Measurements from ENCODE around the gene CENPM. TPM values are rescaled to one million over a fixed set of nuclear protein-coding genes. Genes with fewer than 3 reads are reported as not detected.

The CENPM gene
- total and polyA plus RNA-seq, 2 donors (not counting 3 experiments of a cell fraction or from before 2014, with no cell fraction given), result 34.5 to 37.4 TPM

DNA sequence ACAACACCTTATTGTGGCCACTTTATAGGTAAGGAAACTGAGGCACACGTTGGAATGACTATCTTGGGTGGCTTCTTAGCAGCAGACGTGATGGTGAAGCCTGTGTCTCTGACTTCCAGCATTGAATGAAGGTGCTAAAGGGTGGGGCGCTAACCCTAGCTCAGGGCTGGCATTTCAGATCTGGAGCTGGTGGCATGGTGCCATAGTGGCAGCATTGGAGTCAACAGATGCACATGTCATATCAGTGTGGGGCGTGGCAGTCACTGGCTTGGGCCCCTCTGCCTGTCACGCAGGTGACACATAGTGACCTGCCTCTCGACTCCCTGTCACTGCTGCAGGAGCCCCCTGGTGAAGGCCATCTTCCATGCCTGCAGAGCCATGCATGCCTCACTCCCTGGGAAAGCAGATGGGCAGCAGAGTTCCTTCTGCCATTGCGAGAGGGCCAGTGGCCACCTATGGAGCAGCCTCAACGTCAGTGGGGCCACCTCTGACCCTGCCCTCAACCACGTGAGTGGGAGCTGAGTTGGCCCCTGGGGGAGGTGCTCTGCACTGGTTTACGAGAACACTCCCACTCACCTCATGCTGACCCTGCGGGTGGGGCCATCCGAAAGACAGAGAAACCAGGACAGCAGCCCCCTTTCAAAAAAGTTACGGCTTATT is 46.8 kb downstream of the CENPM start:
- intact Hi-C loops (cut with micrococcal nuclease), result no loop called here
- dilution Hi-C loops (cut with MboI; ENCODE audit: extremely low pct_ligation_motif_present, low sequenced_read_pairs), result no loop called here
- H3K79me2 ChIP-seq (ENCODE audit: control insufficient read depth, insufficient read depth, low read length), result no peaks in the 10 kb centered on the region
- H2AFZ ChIP-seq (ENCODE audit: low read depth, low read length), result no peak overlapping the region
- no peak overlapping the region for H3K4me2 ChIP-seq (ENCODE audit: insufficient read depth, low read length)
- no peak overlapping the region for H3K4me3 ChIP-seq (replicated peaks in 1 of 3; ENCODE audit: insufficient read depth in 1 of 3, low read depth in 1 of 3, low read length in 3 of 3)
- DNase-seq (ENCODE audit: low read depth, low spot score) (no peak), FAIRE-seq (no peak)
- ChIA-PET CTCF (interaction anchor here (1.3 to 1.5 kb wide), 2 partner anchors 14 to 41 kb away, joined by 3 to 4 read pairs; no protein-coding TSS in a partner anchor), POLR2A (no interaction called here)
- no peaks in the 10 kb centered on the region for H3K9me1 ChIP-seq (replicated peaks; ENCODE audit: control insufficient read depth, extremely low read depth, insufficient read depth, low read length)
- no peaks in the 10 kb centered on the region for H4K20me1 ChIP-seq (replicated peaks; ENCODE audit: control insufficient read depth, extremely low read depth, insufficient read depth, low read length)
- TF ChIP-seq EZH2 (IDR thresholded peaks at IDR 0.05; ENCODE audit: borderline replicate concordance, low read depth, low read length, severe bottlenecking) (no peak), POLR2AphosphoS5 (IDR thresholded peaks at IDR 0.05; ENCODE audit: insufficient read depth, low read depth, low read length) (no peak), MYC (IDR thresholded peaks at IDR 0.05; ENCODE audit: low read depth, low read length) (no peak), POLR2A (IDR thresholded peaks at IDR 0.05; ENCODE audit: low read depth, low read length) (no peak), FOS (IDR thresholded peaks at IDR 0.05; ENCODE audit: borderline replicate concordance, insufficient read depth, low read length) (no peak), GATA2 (IDR thresholded peaks at IDR 0.05; ENCODE audit: insufficient read depth, insufficient read length, low read depth, low read length) (no peak), JUN (IDR thresholded peaks at IDR 0.05; ENCODE audit: borderline replicate concordance, insufficient read depth, insufficient read length, low read depth) (no peak)
- TF ChIP-seq, protein P1, sequence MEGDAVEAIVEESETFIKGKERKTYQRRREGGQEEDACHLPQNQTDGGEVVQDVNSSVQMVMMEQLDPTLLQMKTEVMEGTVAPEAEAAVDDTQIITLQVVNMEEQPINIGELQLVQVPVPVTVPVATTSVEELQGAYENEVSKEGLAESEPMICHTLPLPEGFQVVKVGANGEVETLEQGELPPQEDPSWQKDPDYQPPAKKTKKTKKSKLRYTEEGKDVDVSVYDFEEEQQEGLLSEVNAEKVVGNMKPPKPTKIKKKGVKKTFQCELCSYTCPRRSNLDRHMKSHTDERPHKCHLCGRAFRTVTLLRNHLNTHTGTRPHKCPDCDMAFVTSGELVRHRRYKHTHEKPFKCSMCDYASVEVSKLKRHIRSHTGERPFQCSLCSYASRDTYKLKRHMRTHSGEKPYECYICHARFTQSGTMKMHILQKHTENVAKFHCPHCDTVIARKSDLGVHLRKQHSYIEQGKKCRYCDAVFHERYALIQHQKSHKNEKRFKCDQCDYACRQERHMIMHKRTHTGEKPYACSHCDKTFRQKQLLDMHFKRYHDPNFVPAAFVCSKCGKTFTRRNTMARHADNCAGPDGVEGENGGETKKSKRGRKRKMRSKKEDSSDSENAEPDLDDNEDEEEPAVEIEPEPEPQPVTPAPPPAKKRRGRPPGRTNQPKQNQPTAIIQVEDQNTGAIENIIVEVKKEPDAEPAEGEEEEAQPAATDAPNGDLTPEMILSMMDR (IDR thresholded peaks at IDR 0.05; ENCODE audit: extremely low read depth in 1 of 2, insufficient read depth in 1 of 2, low read depth in 1 of 2, low read length in 2 of 2), result no peak
- TF ChIP-seq, protein P2, sequence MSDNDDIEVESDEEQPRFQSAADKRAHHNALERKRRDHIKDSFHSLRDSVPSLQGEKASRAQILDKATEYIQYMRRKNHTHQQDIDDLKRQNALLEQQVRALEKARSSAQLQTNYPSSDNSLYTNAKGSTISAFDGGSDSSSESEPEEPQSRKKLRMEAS (IDR thresholded peaks at IDR 0.05; ENCODE audit: insufficient read depth, insufficient read length), result no peak
- no peaks in the 10 kb centered on the region for H3K27me3 ChIP-seq (ENCODE audit: control insufficient read depth in 2 of 2, insufficient read depth in 2 of 2, low read length in 2 of 2)
- peaks cover 26 to 61% of the 10 kb centered on the region in 2 experiments for H3K36me3 ChIP-seq (ENCODE audit: control insufficient read depth in 2 of 2, extremely low read depth in 1 of 2, insufficient read depth in 2 of 2, low read length in 2 of 2)
- H3K9me3 ChIP-seq (replicated peaks; ENCODE audit: control insufficient read depth, insufficient read depth, low read length), result no peaks in the 10 kb centered on the region
- no peak overlapping the region for H3K27ac ChIP-seq (ENCODE audit: insufficient read depth, low read depth, low read length)
- no peak overlapping the region for H3K9ac ChIP-seq (replicated peaks; ENCODE audit: extremely low read depth, insufficient read depth, low read length)
- no TSS peak for BruUV-seq (replicated peaks)
- no peaks in the 10 kb centered on the region for H3K4me1 ChIP-seq (ENCODE audit: control insufficient read depth, extremely low read depth, insufficient read depth, low read length)
